Pancreas (tissue), 10 donors: ENCODE measurements around the gene SHC3. TPM values are rescaled to one million over a fixed set of nuclear protein-coding genes. Genes with fewer than 3 reads are reported as not detected.

Experiments used
- ATAC-seq, 4 donors: fragments of 200-7000 bp; cut with Tn5 transposase; one replicate each; pipeline versions ENCODE4 v1.8.0 to v1.9.1; 2020; ENCODE audit warnings: mild to moderate bottlenecking in 4 of 4, moderate library complexity in 4 of 4
- DNase-seq, 6 donors: peaks; one replicate each; pipeline ENCODE4 v3.0.0-alpha.2; 2020
- FAIRE-seq: peaks from 2 replicates; lab custom pipeline; 2012; peaks lifted over from hg19 to GRCh38; lab: Jason Lieb, UNC
- H3K27ac ChIP-seq, 4 donors: fragments of 200-600 bp; sonication (generic); 1 replicate in 3 of 4; 2 replicates in 1 of 4; pipeline versions ENCODE4 v1.5.0 to v1.8.0; 2020
- H3K27me3 ChIP-seq, 4 donors: fragments of 200-600 bp; one replicate each; pipeline ENCODE4 v1.8.0; 2021
- H3K36me3 ChIP-seq, 3 donors: fragments of 200-600 bp; sonication (generic) in 1 of 3; one replicate each; pipeline versions ENCODE4 v1.5.0 to v1.8.0; 2020 to 2021
- H3K4me1 ChIP-seq, 3 donors: fragments of 200-600 bp; one replicate each; pipeline ENCODE4 v1.8.0; 2021
- H3K4me3 ChIP-seq, 4 donors: fragments of 200-600 bp; sonication (generic) in 2 of 4; one replicate each; pipeline versions ENCODE4 v1.5.0 to v1.8.0; 2020 to 2021
- H3K9me3 ChIP-seq, 4 donors: fragments of 200-600 bp; one replicate each; pipeline ENCODE4 v1.8.0; 2021
- CTCF ChIP-seq, 4 donors: fragments of 200-600 bp; sonication (generic) in 3 of 4; IDR thresholded peaks; one replicate each; pipeline versions ENCODE4 v1.5.0 to v1.8.0; 2021; ENCODE audit warnings: antibody characterized with exemption in 4 of 4
- WGBS, 2 donors: extraction: QIAGEN DNeasy Blood & Tissue Kit; methylation state at CpG; one replicate each; pipeline ENCODE4 v1.1.7; 2013; 5-methylcytosine and 5-hydroxymethylcytosine counted together
- intact Hi-C, 3 donors: fragments of 100-400 bp; cut with DNase I; formaldehyde crosslinking; loops; one replicate each; pipeline versions ENCODE4 v1.11.1 to v1.14.2; 2022
- polyA plus RNA-seq, 2 donors: library from polyadenylated mRNA; stranded (reverse); fragments of 200-250 nt; gene quantifications; one replicate each; pipeline ENCODE4 v1.2.3, GENCODE V29; 2013
- total RNA-seq, 6 donors: library from RNA; stranded (reverse); fragmentation: NEBNext Ultra II Directional in 4 of 6; extraction: Animal tissue kit (Norgen Biotek cat#: 25700) in 4 of 6; gene quantifications; one replicate each; pipeline versions ENCODE4 v1.2.1 to v1.2.4, GENCODE V29; 2021 to 2023
- donor health status: healthy with polysubstance abuse.
- donor health status: DM: no; HTN: no; CAD: no; lungs with moderate emphysema.
- donor health status: DM: no; HTN: no; CAD: no.
- donor health status: control.
- donor health status: control.
- donor health status: Bipolar disorder and iron deficiency.
- donor health status: DM: yes; HTN: yes; CAD: no.
- donor health status: DM: no; HTN: no; CAD: no.
- donor health status: DM: no; HTN: no; CAD: no.
- donor health status: DM: yes; HTN: yes; CAD: no.

The SHC3 gene
- total and polyA plus RNA-seq, 8 donors, result 0.19 to 6.3 (median 1.8) TPM

GRCh38 chr9:89080193-89080592, 98.4 kb downstream of the SHC3 start:
- H3K4me3 ChIP-seq, result no peak overlapping the region
- no peak for TF ChIP-seq CTCF (IDR thresholded peaks at IDR 0.05)
- no peaks in the 10 kb centered on the region for H3K27me3 ChIP-seq
- no peak for DNase-seq
- ATAC-seq, result no peak
- no peak overlapping the region for H3K27ac ChIP-seq
- 82% methylated on average over 3 of the region's 3 CpGs for WGBS, 2 donors
- intact Hi-C loops, result no loop called here
- H3K4me1 ChIP-seq, result no peaks in the 10 kb centered on the region
- H3K9me3 ChIP-seq, result no peaks in the 10 kb centered on the region
- FAIRE-seq, result no peak
- H3K36me3 ChIP-seq, result no peaks in the 10 kb centered on the region

GRCh38 chr9:89079391-89079790, 99.2 kb downstream of the SHC3 start:
- FAIRE-seq, result no peak
- Histone ChIP-seq H3K27me3 (no peaks in the 10 kb centered on the region), H3K36me3 (no peaks in the 10 kb centered on the region), H3K4me3 (no peak overlapping the region), H3K27ac (no peak overlapping the region), H3K4me1 (no peaks in the 10 kb centered on the region), H3K9me3 (no peaks in the 10 kb centered on the region)
- 52 to 60% methylated on average over 2 of the region's 2 CpGs for WGBS, 2 donors
- no peak for TF ChIP-seq CTCF (IDR thresholded peaks at IDR 0.05)
- ATAC-seq, result no peak
- DNase-seq, result no peak
- intact Hi-C loops, result no loop called here

- ATAC-seq, result no peak
- intact Hi-C loops, result no loop called here
- H3K4me1 ChIP-seq, result no peaks in the 10 kb centered on the region
- no peak for FAIRE-seq
- 55 to 62% methylated on average over 6 of the region's 6 CpGs for WGBS, 2 donors
- H3K9me3 ChIP-seq, result no peaks in the 10 kb centered on the region
- H3K27ac ChIP-seq, result no peak overlapping the region
- no peak for DNase-seq
- no peak overlapping the region for H3K4me3 ChIP-seq
- no peak for TF ChIP-seq CTCF (IDR thresholded peaks at IDR 0.05)
- H3K27me3 ChIP-seq, result no peaks in the 10 kb centered on the region
- no peaks in the 10 kb centered on the region for H3K36me3 ChIP-seq
Measured at GRCh38 chr9:89078860-89079259, 99.8 kb downstream of the SHC3 start.

GRCh38 chr9:89078421-89078820, 100.2 kb downstream of the SHC3 start:
- Histone ChIP-seq H3K27me3 (no peaks in the 10 kb centered on the region), H3K9me3 (no peaks in the 10 kb centered on the region), H3K27ac (no peak overlapping the region), H3K36me3 (no peaks in the 10 kb centered on the region), H3K4me1 (no peaks in the 10 kb centered on the region), H3K4me3 (no peak overlapping the region)
- intact Hi-C loops, result no loop called here
- no peak for FAIRE-seq
- no peak for TF ChIP-seq CTCF (IDR thresholded peaks at IDR 0.05)
- WGBS, 2 donors, result 72 to 82% methylated on average over 6 of the region's 6 CpGs
- ATAC-seq, result no peak
- DNase-seq, result no peak

- ATAC-seq (peak in 2 of 4 donors; percentile 23), DNase-seq (no peak), FAIRE-seq (no peak)
- no peak overlapping the region for H3K27ac ChIP-seq
- no peaks in the 10 kb centered on the region for H3K36me3 ChIP-seq
- TF ChIP-seq CTCF (IDR thresholded peaks at IDR 0.05), result no peak
- WGBS, 2 donors, result 47 to 62% methylated on average over 7 of the region's 7 CpGs
- no peaks in the 10 kb centered on the region for H3K9me3 ChIP-seq
- no peaks in the 10 kb centered on the region for H3K27me3 ChIP-seq
- H3K4me3 ChIP-seq, result no peak overlapping the region
- intact Hi-C loops, result no loop called here
- H3K4me1 ChIP-seq, result no peaks in the 10 kb centered on the region
Measured at GRCh38 chr9:89077519-89077918, 101.1 kb downstream of the SHC3 start.
